CD4-positive, alpha-beta T cell (primary cell): Measurements from ENCODE around the gene FITM2. TPM values are rescaled to one million over a fixed set of nuclear protein-coding genes. Genes with fewer than 3 reads are reported as not detected.

Experiments
- ATAC-seq: fragments of 200-7000 bp; cut with Tn5 transposase; one replicate; pipeline ENCODE4 v1.10.0; 2022; ENCODE audit warnings: mild to moderate bottlenecking; ENCODE audit not compliant: poor library complexity
- CTCF ChIA-PET: fragments of 350-600 bp; sonication (Branson Sonifier 250); formaldehyde crosslinking; loops from one replicate; lab custom pipeline; 2021; ENCODE audit warnings: antibody characterized with exemption, inconsistent platforms; lab: Charles Lee
- POLR2A ChIA-PET: fragments of 350-600 bp; sonication (Branson Sonifier 250); formaldehyde crosslinking; loops from one replicate; lab custom pipeline; 2021; ENCODE audit warnings: antibody characterized with exemption, inconsistent platforms; lab: Charles Lee
- DNase-seq, 14 experiments: peaks; one replicate each; pipeline ENCODE4 v3.0.0-alpha.2; 2013 to 2020; ENCODE audit warnings: mixed read lengths in 2 of 14
- H3K27ac ChIP-seq, 2 donors: one replicate each; pipeline versions ENCODE4 v1.5.1 to v1.7.0; 2013; ENCODE audit warnings: low read length in 2 of 2, low read depth in 1 of 2, mild to moderate bottlenecking in 1 of 2
- H3K27me3 ChIP-seq, 2 experiments: 1 replicate in 1 of 2; 2 replicates in 1 of 2; pipeline versions ENCODE4 v1.6.1 to v1.7.0; 2013; ENCODE audit warnings: low read length in 2 of 2, control low read depth in 1 of 2, mild to moderate bottlenecking in 1 of 2, moderate library complexity in 1 of 2; ENCODE audit not compliant: insufficient read depth in 2 of 2, control insufficient read depth in 1 of 2
- H3K36me3 ChIP-seq: one replicate; pipeline ENCODE4 v1.6.1; 2013; ENCODE audit warnings: low read length, control low read depth; ENCODE audit not compliant: insufficient read depth
- H3K4me1 ChIP-seq: one replicate; pipeline ENCODE4 v1.6.1; 2013; ENCODE audit warnings: low read length, control low read depth; ENCODE audit not compliant: insufficient read depth
- H3K4me3 ChIP-seq: one replicate; pipeline ENCODE4 v1.5.1; 2013; ENCODE audit warnings: mild to moderate bottlenecking, low read length, moderate library complexity
- H3K9me3 ChIP-seq, 2 experiments: 1 replicate in 1 of 2; 2 replicates in 1 of 2; pipeline versions ENCODE4 v1.6.1 to v1.7.0; 2013; ENCODE audit warnings: low read length in 2 of 2, mild to moderate bottlenecking in 2 of 2, control low read depth in 1 of 2, moderate library complexity in 1 of 2; ENCODE audit not compliant: control insufficient read depth in 1 of 2, insufficient read depth in 1 of 2
- H3K27ac Mint-ChIP-seq: one replicate; pipeline ENCODE4 v1.8.0; 2020; ENCODE audit warnings: mixed read lengths
- H3K27me3 Mint-ChIP-seq: one replicate; pipeline ENCODE4 v1.8.0; 2021; ENCODE audit warnings: mixed read lengths
- H3K36me3 Mint-ChIP-seq: one replicate; pipeline ENCODE4 v1.8.0; 2021; ENCODE audit warnings: low read depth, mixed read lengths
- H3K4me1 Mint-ChIP-seq: one replicate; pipeline ENCODE4 v1.8.0; 2021; ENCODE audit warnings: low read depth, mixed read lengths
- H3K4me3 Mint-ChIP-seq: one replicate; pipeline ENCODE4 v1.8.0; 2020; ENCODE audit warnings: mild to moderate bottlenecking, mixed read lengths
- H3K9me3 Mint-ChIP-seq: one replicate; pipeline ENCODE4 v1.8.0; 2020; ENCODE audit warnings: mixed read lengths
- CTCF ChIP-seq: fragments of 200-600 bp; IDR thresholded peaks from one replicate; pipeline ENCODE4 v1.8.0; 2022; ENCODE audit warnings: antibody characterized with exemption, mild to moderate bottlenecking
- intact Hi-C, 2 experiments: fragments of 100-400 bp; cut with DNase I in 1 of 2; cut with micrococcal nuclease in 1 of 2; formaldehyde crosslinking; loops; one replicate each; pipeline versions ENCODE4 v1.15.1 to v1.9.0; 2023 to 2025; cut with DNase I, micrococcal nuclease
- total RNA-seq, 174 experiments: library from RNA in 2 of 174; stranded (reverse) in 2 of 174; gene quantifications; one replicate each; pipeline ENCODE4 v1.2.3 and lab custom pipeline; 2021 to 2026

The FITM2 gene
- total RNA-seq, 2 experiments from 2014 or later = 3.2 to 3.4 TPM

GRCh38 chr20:44288252-44288651, 22.8 kb downstream of the FITM2 start:
- H3K9me3 Mint-ChIP-seq = no peaks in the 10 kb centered on the region
- ATAC-seq = peak; percentile 51
- no peak for TF ChIP-seq CTCF
- H3K36me3 Mint-ChIP-seq = peaks cover 27% of the 10 kb centered on the region
- no peak overlapping the region for H3K27ac Mint-ChIP-seq
- H3K36me3 ChIP-seq = peaks cover 3% of the 10 kb centered on the region
- ChIA-PET POLR2A (no interaction called here), CTCF (interaction anchor here (1.0 to 1.1 kb wide), 2 partner anchors 23 to 70 kb away, joined by 4 to 6 read pairs; partner anchors contain the start of gene FITM2)
- H3K9me3 ChIP-seq = no peaks in the 10 kb centered on the region
- H3K27me3 Mint-ChIP-seq = no peaks in the 10 kb centered on the region
- DNase-seq = peak in 4 of 14 experiments; percentile 20 to 49 (median 36)
- intact Hi-C loops = loop anchor here in 1 of 2 experiments (1.0 kb wide), 1 partner anchor 71 kb away; no protein-coding TSS in a partner anchor
- H3K4me3 ChIP-seq = no peak overlapping the region
- H3K27ac ChIP-seq = no peak overlapping the region
- H3K4me1 Mint-ChIP-seq = no peaks in the 10 kb centered on the region
- no peaks in the 10 kb centered on the region for H3K4me1 ChIP-seq
- H3K4me3 Mint-ChIP-seq = no peak overlapping the region
- no peaks in the 10 kb centered on the region for H3K27me3 ChIP-seq

GRCh38 chr20:44287272-44288097, 23.5 kb downstream of the FITM2 start:
- POLR2A ChIA-PET = no interaction called here

GRCh38 chr20:44284032-44284431, 27.0 kb downstream of the FITM2 start:
- H3K36me3 ChIP-seq = no peaks in the 10 kb centered on the region
- no peaks in the 10 kb centered on the region for H3K4me1 ChIP-seq
- CTCF ChIA-PET = no interaction called here
- Mint-ChIP-seq H3K27ac (no peak overlapping the region), H3K9me3 (no peaks in the 10 kb centered on the region), H3K4me1 (no peaks in the 10 kb centered on the region), H3K36me3 (peaks cover 8% of the 10 kb centered on the region), H3K27me3 (no peaks in the 10 kb centered on the region), H3K4me3 (no peak overlapping the region)
- no peaks in the 10 kb centered on the region for H3K27me3 ChIP-seq
- TF ChIP-seq CTCF = no peak
- ATAC-seq (no peak), DNase-seq (no peak)
- POLR2A ChIA-PET = no interaction called here
- H3K9me3 ChIP-seq = no peaks in the 10 kb centered on the region
- intact Hi-C loops = no loop called here
- H3K27ac ChIP-seq = no peak overlapping the region
- H3K4me3 ChIP-seq = no peak overlapping the region

More at GRCh38 chr20:44287272-44288097, 23.5 kb downstream of the FITM2 start:
- Mint-ChIP-seq H3K4me3 (no peak overlapping the region), H3K27ac (no peak overlapping the region), H3K27me3 (no peaks in the 10 kb centered on the region), H3K4me1 (no peaks in the 10 kb centered on the region), H3K36me3 (peaks cover 27% of the 10 kb centered on the region), H3K9me3 (no peaks in the 10 kb centered on the region)
- Histone ChIP-seq H3K27ac (no peak overlapping the region), H3K9me3 (no peaks in the 10 kb centered on the region), H3K4me1 (no peaks in the 10 kb centered on the region), H3K4me3 (no peak overlapping the region), H3K27me3 (no peaks in the 10 kb centered on the region), H3K36me3 (peaks cover 3% of the 10 kb centered on the region)
- CTCF ChIA-PET = no interaction called here
- no peak for DNase-seq
- intact Hi-C loops = loop anchor here in 1 of 2 experiments (1.0 kb wide), 1 partner anchor 70 kb away; no protein-coding TSS in a partner anchor
- no peak for TF ChIP-seq CTCF
- ATAC-seq = no peak
